K562 (cell line): ENCODE data around the gene RNF186. TPM values are rescaled to one million over a fixed set of nuclear protein-coding genes. Genes with fewer than 3 reads are reported as not detected.

Experiments used
- ATAC-seq: fragments of 200-7000 bp; cut with Tn5 transposase; 3 replicates; pipeline ENCODE4 v1.9.1; 2020; ENCODE audit warnings: moderate library complexity
- BruUV-seq: library from RNA; stranded (reverse); fragments of 400-500 nt; replicated peaks from 2 replicates; lab custom pipeline; 2021; lab: Mats Ljungman, UMichigan
- CTCF ChIA-PET: fragments of 300-600 bp; formaldehyde crosslinking; extraction: SDS; loops from one replicate; lab custom pipeline; 2021; ENCODE audit warnings: low intra/inter-chr PET ratio; lab: Yijun Ruan, JAX
- POLR2A ChIA-PET: fragments of 300-600, 350-650 bp; sonication (Branson Sonifier 250); formaldehyde crosslinking; extraction: SDS; loops from one replicate; lab custom pipeline; 2021; ENCODE audit warnings: antibody characterized with exemption, inconsistent platforms; lab: Yijun Ruan, JAX
- DNase-seq, 4 experiments: peaks; one replicate each; pipeline versions ENCODE4 v3.0.0 to v3.0.0-alpha.2; 2011 to 2018; ENCODE audit warnings: low spot score in 3 of 4, mixed read lengths in 3 of 4; ENCODE audit errors: extremely low read depth in 1 of 4
- FAIRE-seq: peaks from 2 replicates; lab custom pipeline; 2011; peaks lifted over from hg19 to GRCh38; lab: Jason Lieb, UNC
- H2AFZ ChIP-seq: 2 replicates; pipeline ENCODE4 v1.6.0; 2011; ENCODE audit warnings: low read depth, low read length, control low read depth, inconsistent platforms
- H3K27ac ChIP-seq: fragments of 200-600 bp; 3 replicates; pipeline ENCODE4 v1.8.0; 2011; ENCODE audit warnings: low read depth, mild to moderate bottlenecking, control low read depth, inconsistent platforms, low read length, moderate library complexity, mixed read lengths; ENCODE audit errors: extremely low read depth
- H3K27me3 ChIP-seq, 2 experiments: fragments of 300-600 bp in 1 of 2; 2 replicates in 1 of 2; 3 replicates in 1 of 2; pipeline versions ENCODE4 v1.6.0 to v1.8.0; 2011; ENCODE audit warnings: inconsistent platforms in 2 of 2, low read length in 2 of 2, mild to moderate bottlenecking in 1 of 2, mixed read lengths in 1 of 2, moderate library complexity in 1 of 2; ENCODE audit not compliant: control insufficient read depth in 2 of 2, insufficient read depth in 2 of 2
- H3K36me3 ChIP-seq: fragments of 300-600 bp; 3 replicates; pipeline ENCODE4 v1.8.0; 2011; ENCODE audit warnings: mild to moderate bottlenecking, low read length, inconsistent platforms; ENCODE audit not compliant: control insufficient read depth, insufficient read depth
- H3K4me1 ChIP-seq, 2 experiments: fragments of 200-600 bp in 1 of 2; replicated peaks in 1 of 2; 2 replicates in 1 of 2; 3 replicates in 1 of 2; pipeline versions ENCODE4 v1.5.1 to v1.8.0; 2011; ENCODE audit warnings: inconsistent platforms in 2 of 2, low read length in 2 of 2, mild to moderate bottlenecking in 1 of 2, mixed read lengths in 1 of 2, moderate library complexity in 1 of 2; ENCODE audit not compliant: control insufficient read depth in 2 of 2, insufficient read depth in 2 of 2
- H3K4me2 ChIP-seq: 2 replicates; pipeline ENCODE4 v1.6.1; 2011; ENCODE audit warnings: low read length, control low read depth, inconsistent platforms, mixed read lengths; ENCODE audit not compliant: insufficient read depth
- H3K4me3 ChIP-seq: fragments of 200-600 bp; sonication (generic), shearing (Covaris generic); 2 replicates; pipeline ENCODE4 v1.5.1; 2016; ENCODE audit warnings: control low read depth, inconsistent platforms
- H3K79me2 ChIP-seq: fragments of 200-600 bp; 3 replicates; pipeline ENCODE4 v1.8.0; 2011; ENCODE audit warnings: low read length, inconsistent platforms; ENCODE audit not compliant: control insufficient read depth, insufficient read depth
- H3K9ac ChIP-seq, 2 experiments: 2 replicates each; pipeline versions ENCODE4 v1.6.0 to v1.6.1; 2011; ENCODE audit warnings: low read depth in 2 of 2, low read length in 2 of 2, control low read depth in 1 of 2, inconsistent platforms in 1 of 2, mild to moderate bottlenecking in 1 of 2, mixed read lengths in 1 of 2; ENCODE audit not compliant: insufficient read depth in 1 of 2
- H3K9me1 ChIP-seq: one replicate; pipeline ENCODE4 v1.6.0; 2011; ENCODE audit warnings: inconsistent platforms, mild to moderate bottlenecking, low read length, moderate library complexity; ENCODE audit not compliant: control insufficient read depth, insufficient read depth
- H3K9me3 ChIP-seq: replicated peaks from 2 replicates; pipeline ENCODE4 v1.5.1; 2011; ENCODE audit warnings: low read depth, low read length, inconsistent platforms; ENCODE audit not compliant: control insufficient read depth, insufficient read depth
- H4K20me1 ChIP-seq: replicated peaks from 2 replicates; pipeline ENCODE4 v1.6.1; 2011; ENCODE audit warnings: low read length, inconsistent platforms, mixed read lengths; ENCODE audit not compliant: control insufficient read depth, insufficient read depth
- ATF1 ChIP-seq, 2 experiments: fragments of 450-650 bp in 1 of 2; IDR thresholded peaks; 2 replicates each; pipeline ENCODE4 v1.6.1; 2016; ENCODE audit warnings: missing compliant biosample characterization in 1 of 2, missing genetic modification characterization in 1 of 2
- ETS2 ChIP-seq: IDR thresholded peaks from 2 replicates; pipeline ENCODE4 v1.6.1; 2016; ENCODE audit warnings: borderline replicate concordance, missing genetic modification characterization, mild to moderate bottlenecking, moderate library complexity, missing compliant biosample characterization; ENCODE audit not compliant: poor library complexity, severe bottlenecking
- KLF16 ChIP-seq: IDR thresholded peaks from 2 replicates; pipeline ENCODE4 v1.6.1; 2016; ENCODE audit warnings: antibody characterized with exemption
- KLF6 ChIP-seq: fragments of 250-450 bp; sonication (Bioruptor Pico); IDR thresholded peaks from 2 replicates; pipeline ENCODE4 v1.4.0; 2020; ENCODE audit warnings: mild to moderate bottlenecking, moderate library complexity, borderline replicate concordance
- SP2 ChIP-seq: IDR thresholded peaks from 2 replicates; pipeline ENCODE4 v1.6.1; 2011; ENCODE audit warnings: mild to moderate bottlenecking, low read depth, low read length, moderate library complexity; ENCODE audit not compliant: poor library complexity, severe bottlenecking; ENCODE audit errors: extremely low read depth
- TCF7L2 ChIP-seq: fragments of 150-350 bp; IDR thresholded peaks from 2 replicates; pipeline ENCODE4 v1.6.1; 2016; ENCODE audit warnings: low read depth, mild to moderate bottlenecking, low read length, moderate library complexity
- ZBED1 ChIP-seq: IDR thresholded peaks from 2 replicates; pipeline ENCODE4 v1.6.1; 2014
- ZNF121 ChIP-seq: sonication (generic); formaldehyde crosslinking; conservative IDR thresholded peaks from 2 replicates; pipeline ENCODE4 v1.8.0; 2022; ENCODE audit warnings: missing genetic modification reagents
- WGBS: fragments of 100-300 bp; shearing (Covaris generic); methylation state at CpG from one replicate; pipeline ENCODE4 v1.1.6; 2016; ENCODE audit warnings: low coverage, mixed read lengths; ENCODE audit not compliant: insufficient coverage; ENCODE audit errors: missing lambda C conversion rate; 5-methylcytosine and 5-hydroxymethylcytosine counted together
- in situ Hi-C: fragments of 300-500 bp; cut with MboI; formaldehyde crosslinking; loops from 4 replicates; pipeline ENCODE4 v1.15.0; 2018; ENCODE audit warnings: inconsistent platforms, mixed read lengths
- intact Hi-C: fragments of 100-400 bp; cut with micrococcal nuclease; formaldehyde crosslinking; loops from 2 replicates; pipeline ENCODE4 v1.14.2; 2022
- polyA plus RNA-seq, 8 experiments: library from polyadenylated mRNA; depleted of rRNA in 4 of 8; stranded (reverse) in 5 of 8; unstranded in 3 of 8; fragments of >200 nt; fragmentation: Nextera tagmentation in 2 of 8; fragmentation: Illumina TruSeq in 1 of 8; extraction: Ambion mirVana in 2 of 8; extraction: Trizol in 1 of 8; gene quantifications; 2 replicates each; pipeline versions ENCODE4 v1.2.1 to v1.2.3, GENCODE V29; 2011 to 2014; ENCODE audit warnings: inconsistent platforms in 1 of 8, missing spikeins in 1 of 8
- total RNA-seq, 7 experiments: library from RNA; depleted of rRNA in 6 of 7; stranded (reverse); fragments of >200 nt in 6 of 7; fragmentation: Illumina TruSeq in 2 of 7; extraction: Trizol in 2 of 7; gene quantifications; 2 replicates each; pipeline versions ENCODE4 v1.2.1 to v1.2.3, GENCODE V29; 2011 to 2021; ENCODE audit warnings: low replicate concordance in 1 of 7
- TF ChIP-seq, protein P1 (sequence below): sonication (generic); formaldehyde crosslinking; IDR thresholded peaks from 2 replicates; pipeline ENCODE4 v1.8.1; 2022; ENCODE audit warnings: missing genetic modification reagents
- TF ChIP-seq, protein P2 (sequence below), 2 experiments: fragments of 150-350 bp in 1 of 2; IDR thresholded peaks; 2 replicates each; pipeline ENCODE4 v1.6.1; 2012 to 2016; ENCODE audit warnings: low read depth in 2 of 2, low read length in 2 of 2, mild to moderate bottlenecking in 1 of 2, moderate library complexity in 1 of 2
- TF ChIP-seq, protein P3 (sequence below): sonication (generic); formaldehyde crosslinking; IDR thresholded peaks from 2 replicates; pipeline ENCODE4 v1.8.1; 2023; ENCODE audit warnings: missing genetic modification reagents, mild to moderate bottlenecking, borderline replicate concordance

The RNF186 gene
- total and polyA plus RNA-seq, 9 of the 15 experiments (the other 6 are each of a cell fraction or from before 2014, with no cell fraction given), result not detected

DNA sequence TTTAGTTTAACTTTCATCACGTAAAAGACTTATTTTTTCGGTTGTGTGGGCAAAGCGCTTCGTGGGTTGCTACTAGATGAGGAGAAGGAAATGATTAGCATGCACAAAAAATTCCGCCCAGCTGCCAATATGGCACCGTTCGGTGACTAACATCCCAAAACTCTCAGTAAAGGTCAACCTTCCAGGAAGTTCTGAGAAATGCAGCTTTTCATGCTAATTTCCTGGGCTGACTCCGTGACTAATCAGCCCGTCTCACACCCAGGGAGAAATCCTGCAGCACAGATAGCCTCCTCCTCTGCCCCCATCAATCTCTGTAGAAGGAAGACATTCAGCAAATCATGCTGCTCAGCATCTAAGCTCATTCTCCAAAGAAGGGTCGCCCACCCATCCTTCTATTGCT, 49.5 kb downstream of the RNF186 start (continued):
- no peak for TF ChIP-seq ETS2 (tag)
- TF ChIP-seq, all 486 proteins: peak for 8

DNA sequence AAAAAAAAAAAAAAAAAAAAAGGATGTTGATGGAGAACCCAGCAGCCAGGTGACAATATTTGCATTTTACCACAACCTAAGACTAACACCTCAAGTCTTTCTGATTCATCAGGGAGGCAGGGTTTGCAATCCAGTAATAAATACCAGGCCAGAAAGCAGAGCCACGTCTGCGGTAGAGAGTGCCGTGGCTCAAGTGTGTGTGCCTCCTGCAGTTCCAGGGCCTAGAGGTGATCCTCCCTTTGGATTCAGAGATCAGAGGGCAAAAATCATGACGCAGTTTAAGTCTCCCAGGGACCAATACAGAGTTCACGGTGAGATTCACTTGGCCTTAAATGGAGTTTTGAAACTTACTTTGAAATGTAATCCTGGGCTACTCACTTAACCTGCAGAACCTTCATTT, 50.2 kb downstream of the RNF186 start:
- Histone ChIP-seq H3K4me2 (no peak overlapping the region), H3K4me1 (0 out of 5 replicates have a peak, but pooled peaks cover 0 to 2% of the 10 kb centered on the region in 2 experiments), H3K4me3 (no peak overlapping the region), H4K20me1 (peaks cover 30% of the 10 kb centered on the region), H3K9me1 (no peaks in the 10 kb centered on the region), H3K27me3 (peaks cover 38 to 82% of the 10 kb centered on the region in 2 experiments), H3K36me3 (no peaks in the 10 kb centered on the region), H3K9ac (no peak overlapping the region), H3K79me2 (no peaks in the 10 kb centered on the region), H3K27ac (no peak overlapping the region), H3K9me3 (no peaks in the 10 kb centered on the region), H2AFZ (no peak overlapping the region)
- FAIRE-seq, result no peak
- ChIA-PET CTCF (no interaction called here), POLR2A (interaction anchor here (0.8 kb wide), 1 partner anchor 168 kb away, joined by 5 read pairs; a partner anchor contains a TSS)
- intact Hi-C loops, result loop anchor here (5.0 kb wide), 1 partner anchor 107 kb away; no protein-coding TSS in a partner anchor
- in situ Hi-C loops, result no loop called here
- no TSS peak for BruUV-seq
- no peak for ATAC-seq
- WGBS, result 2% methylated on average over 5 of the region's 5 CpGs
- no peak for DNase-seq
- TF ChIP-seq, protein P1, sequence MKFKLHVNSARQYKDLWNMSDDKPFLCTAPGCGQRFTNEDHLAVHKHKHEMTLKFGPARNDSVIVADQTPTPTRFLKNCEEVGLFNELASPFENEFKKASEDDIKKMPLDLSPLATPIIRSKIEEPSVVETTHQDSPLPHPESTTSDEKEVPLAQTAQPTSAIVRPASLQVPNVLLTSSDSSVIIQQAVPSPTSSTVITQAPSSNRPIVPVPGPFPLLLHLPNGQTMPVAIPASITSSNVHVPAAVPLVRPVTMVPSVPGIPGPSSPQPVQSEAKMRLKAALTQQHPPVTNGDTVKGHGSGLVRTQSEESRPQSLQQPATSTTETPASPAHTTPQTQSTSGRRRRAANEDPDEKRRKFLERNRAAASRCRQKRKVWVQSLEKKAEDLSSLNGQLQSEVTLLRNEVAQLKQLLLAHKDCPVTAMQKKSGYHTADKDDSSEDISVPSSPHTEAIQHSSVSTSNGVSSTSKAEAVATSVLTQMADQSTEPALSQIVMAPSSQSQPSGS (CRISPR knock-in tag), result no peak
- TF ChIP-seq TCF7L2 (no peak), ZNF121 (CRISPR knock-in tag) (no peak), SP2 (no peak), ZBED1 (no peak), ATF1 (CRISPR knock-in tag; IDR thresholded peaks at IDR 0.05) (no peak), ATF1 (tag; IDR thresholded peaks at IDR 0.05) (no peak), KLF6 (CRISPR knock-in tag) (no peak), KLF16 (no peak)
- TF ChIP-seq, protein P2, sequence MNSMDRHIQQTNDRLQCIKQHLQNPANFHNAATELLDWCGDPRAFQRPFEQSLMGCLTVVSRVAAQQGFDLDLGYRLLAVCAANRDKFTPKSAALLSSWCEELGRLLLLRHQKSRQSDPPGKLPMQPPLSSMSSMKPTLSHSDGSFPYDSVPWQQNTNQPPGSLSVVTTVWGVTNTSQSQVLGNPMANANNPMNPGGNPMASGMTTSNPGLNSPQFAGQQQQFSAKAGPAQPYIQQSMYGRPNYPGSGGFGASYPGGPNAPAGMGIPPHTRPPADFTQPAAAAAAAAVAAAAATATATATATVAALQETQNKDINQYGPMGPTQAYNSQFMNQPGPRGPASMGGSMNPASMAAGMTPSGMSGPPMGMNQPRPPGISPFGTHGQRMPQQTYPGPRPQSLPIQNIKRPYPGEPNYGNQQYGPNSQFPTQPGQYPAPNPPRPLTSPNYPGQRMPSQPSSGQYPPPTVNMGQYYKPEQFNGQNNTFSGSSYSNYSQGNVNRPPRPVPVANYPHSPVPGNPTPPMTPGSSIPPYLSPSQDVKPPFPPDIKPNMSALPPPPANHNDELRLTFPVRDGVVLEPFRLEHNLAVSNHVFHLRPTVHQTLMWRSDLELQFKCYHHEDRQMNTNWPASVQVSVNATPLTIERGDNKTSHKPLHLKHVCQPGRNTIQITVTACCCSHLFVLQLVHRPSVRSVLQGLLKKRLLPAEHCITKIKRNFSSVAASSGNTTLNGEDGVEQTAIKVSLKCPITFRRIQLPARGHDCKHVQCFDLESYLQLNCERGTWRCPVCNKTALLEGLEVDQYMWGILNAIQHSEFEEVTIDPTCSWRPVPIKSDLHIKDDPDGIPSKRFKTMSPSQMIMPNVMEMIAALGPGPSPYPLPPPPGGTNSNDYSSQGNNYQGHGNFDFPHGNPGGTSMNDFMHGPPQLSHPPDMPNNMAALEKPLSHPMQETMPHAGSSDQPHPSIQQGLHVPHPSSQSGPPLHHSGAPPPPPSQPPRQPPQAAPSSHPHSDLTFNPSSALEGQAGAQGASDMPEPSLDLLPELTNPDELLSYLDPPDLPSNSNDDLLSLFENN (IDR thresholded peaks at IDR 0.05; ENCODE audit: low read depth in 2 of 2, low read length in 2 of 2), result no peak
- TF ChIP-seq, protein P3, sequence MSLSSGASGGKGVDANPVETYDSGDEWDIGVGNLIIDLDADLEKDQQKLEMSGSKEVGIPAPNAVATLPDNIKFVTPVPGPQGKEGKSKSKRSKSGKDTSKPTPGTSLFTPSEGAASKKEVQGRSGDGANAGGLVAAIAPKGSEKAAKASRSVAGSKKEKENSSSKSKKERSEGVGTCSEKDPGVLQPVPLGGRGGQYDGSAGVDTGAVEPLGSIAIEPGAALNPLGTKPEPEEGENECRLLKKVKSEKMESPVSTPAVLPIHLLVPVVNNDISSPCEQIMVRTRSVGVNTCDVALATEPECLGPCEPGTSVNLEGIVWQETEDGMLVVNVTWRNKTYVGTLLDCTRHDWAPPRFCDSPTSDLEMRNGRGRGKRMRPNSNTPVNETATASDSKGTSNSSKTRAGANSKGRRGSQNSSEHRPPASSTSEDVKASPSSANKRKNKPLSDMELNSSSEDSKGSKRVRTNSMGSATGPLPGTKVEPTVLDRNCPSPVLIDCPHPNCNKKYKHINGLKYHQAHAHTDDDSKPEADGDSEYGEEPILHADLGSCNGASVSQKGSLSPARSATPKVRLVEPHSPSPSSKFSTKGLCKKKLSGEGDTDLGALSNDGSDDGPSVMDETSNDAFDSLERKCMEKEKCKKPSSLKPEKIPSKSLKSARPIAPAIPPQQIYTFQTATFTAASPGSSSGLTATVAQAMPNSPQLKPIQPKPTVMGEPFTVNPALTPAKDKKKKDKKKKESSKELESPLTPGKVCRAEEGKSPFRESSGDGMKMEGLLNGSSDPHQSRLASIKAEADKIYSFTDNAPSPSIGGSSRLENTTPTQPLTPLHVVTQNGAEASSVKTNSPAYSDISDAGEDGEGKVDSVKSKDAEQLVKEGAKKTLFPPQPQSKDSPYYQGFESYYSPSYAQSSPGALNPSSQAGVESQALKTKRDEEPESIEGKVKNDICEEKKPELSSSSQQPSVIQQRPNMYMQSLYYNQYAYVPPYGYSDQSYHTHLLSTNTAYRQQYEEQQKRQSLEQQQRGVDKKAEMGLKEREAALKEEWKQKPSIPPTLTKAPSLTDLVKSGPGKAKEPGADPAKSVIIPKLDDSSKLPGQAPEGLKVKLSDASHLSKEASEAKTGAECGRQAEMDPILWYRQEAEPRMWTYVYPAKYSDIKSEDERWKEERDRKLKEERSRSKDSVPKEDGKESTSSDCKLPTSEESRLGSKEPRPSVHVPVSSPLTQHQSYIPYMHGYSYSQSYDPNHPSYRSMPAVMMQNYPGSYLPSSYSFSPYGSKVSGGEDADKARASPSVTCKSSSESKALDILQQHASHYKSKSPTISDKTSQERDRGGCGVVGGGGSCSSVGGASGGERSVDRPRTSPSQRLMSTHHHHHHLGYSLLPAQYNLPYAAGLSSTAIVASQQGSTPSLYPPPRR (CRISPR knock-in tag), result no peak
